ENCODE results near the gene NME1. TPM values are rescaled to one million over a fixed set of nuclear protein-coding genes. Genes with fewer than 3 reads are reported as not detected.

The NME1 gene
- total and polyA plus RNA-seq, 2 donors from 2014 or later, result 55.9 to 112 TPM

GRCh38 chr17:51144266-51145022, 8.9 kb upstream of the NME1 start:
- Histone ChIP-seq H3K27me3 (ENCODE audit: control insufficient read depth, insufficient read depth, low read length) (no peaks in the 10 kb centered on the region), H3K36me3 (ENCODE audit: control insufficient read depth in 2 of 3, insufficient read depth in 3 of 3, low read length in 3 of 3) (no peaks in the 10 kb centered on the region), H3K4me3 (ENCODE audit: low read length in 3 of 3) (no peak overlapping the region), H3K9ac (ENCODE audit: low read length in 3 of 3) (no peak overlapping the region), H3K27ac (ENCODE audit: low read depth in 2 of 2, low read length in 2 of 2) (no peak overlapping the region), H3K4me1 (ENCODE audit: control insufficient read depth in 2 of 3, insufficient read depth in 2 of 3, low read depth in 1 of 3, low read length in 3 of 3) (peaks cover 0 to 4% (median 3%) of the 10 kb centered on the region in 3 donors), H3K9me3 (ENCODE audit: control insufficient read depth in 2 of 3, insufficient read depth in 1 of 3, low read length in 3 of 3) (no peaks in the 10 kb centered on the region)
- FAIRE-seq (no peak), DNase-seq (peak in 3 of 5 donors; percentile 39 to 68 (median 61))
- no peak for TF ChIP-seq CTCF (IDR thresholded peaks at IDR 0.05; ENCODE audit: borderline replicate concordance, extremely low read depth, insufficient read depth)
- intact Hi-C loops (cut with DNase I), result loop anchor here (10.0 kb wide), 1 partner anchor 140 kb away; no protein-coding TSS in a partner anchor

- TF ChIP-seq CTCF (IDR thresholded peaks at IDR 0.05; ENCODE audit: borderline replicate concordance, extremely low read depth, insufficient read depth), result no peak
- H3K36me3 ChIP-seq (ENCODE audit: control insufficient read depth in 2 of 3, insufficient read depth in 3 of 3, low read length in 3 of 3), result no peaks in the 10 kb centered on the region
- DNase-seq (no peak), FAIRE-seq (no peak)
- no peaks in the 10 kb centered on the region for H3K27me3 ChIP-seq (ENCODE audit: control insufficient read depth, insufficient read depth, low read length)
- intact Hi-C loops (cut with DNase I), result loop anchor here (10.0 kb wide), 1 partner anchor 143 kb away; no protein-coding TSS in a partner anchor
- no peak overlapping the region for H3K27ac ChIP-seq (ENCODE audit: low read depth in 2 of 2, low read length in 2 of 2)
- H3K9ac ChIP-seq (ENCODE audit: low read length in 3 of 3), result no peak overlapping the region
- no peak overlapping the region for H3K4me3 ChIP-seq (ENCODE audit: low read length in 3 of 3)
- peaks cover under 1 to 4% (median 3%) of the 10 kb centered on the region in 3 donors for H3K4me1 ChIP-seq (ENCODE audit: control insufficient read depth in 2 of 3, insufficient read depth in 2 of 3, low read depth in 1 of 3, low read length in 3 of 3)
- no peaks in the 10 kb centered on the region for H3K9me3 ChIP-seq (ENCODE audit: control insufficient read depth in 2 of 3, insufficient read depth in 1 of 3, low read length in 3 of 3)
Observed at GRCh38 chr17:51147650-51148049, 5.7 kb upstream of the NME1 start.

GRCh38 chr17:51149163-51149562, 4.2 kb upstream of the NME1 start:
- Histone ChIP-seq H3K4me3 (ENCODE audit: low read length in 3 of 3) (no peak overlapping the region), H3K36me3 (ENCODE audit: control insufficient read depth in 2 of 3, insufficient read depth in 3 of 3, low read length in 3 of 3) (no peaks in the 10 kb centered on the region), H3K27me3 (ENCODE audit: control insufficient read depth, insufficient read depth, low read length) (no peaks in the 10 kb centered on the region), H3K27ac (ENCODE audit: low read depth in 2 of 2, low read length in 2 of 2) (no peak overlapping the region), H3K9me3 (ENCODE audit: control insufficient read depth in 2 of 3, insufficient read depth in 1 of 3, low read length in 3 of 3) (no peaks in the 10 kb centered on the region), H3K9ac (ENCODE audit: low read length in 3 of 3) (no peak overlapping the region), H3K4me1 (ENCODE audit: control insufficient read depth in 2 of 3, insufficient read depth in 2 of 3, low read depth in 1 of 3, low read length in 3 of 3) (peaks cover 3 to 7% (median 4%) of the 10 kb centered on the region in 3 donors)
- TF ChIP-seq CTCF (IDR thresholded peaks at IDR 0.05; ENCODE audit: borderline replicate concordance, extremely low read depth, insufficient read depth), result no peak
- FAIRE-seq (no peak), DNase-seq (no peak)
- intact Hi-C loops (cut with DNase I), result loop anchor here (10.0 kb wide), 1 partner anchor 144 kb away; no protein-coding TSS in a partner anchor
